ENCODE measurements around the gene ATG7.

The ATG7 gene

GRCh38 chr3:11470031-11470853, 198.0 kb downstream of the ATG7 start:
- Histone ChIP-seq H3K27me3 (replicated peaks; ENCODE audit: insufficient read depth, low read length) (no peaks in the 10 kb centered on the region), H3K4me2 (ENCODE audit: low read depth, low read length) (no peak overlapping the region), H3K4me3 (ENCODE audit: low read length) (no peak overlapping the region), H3K9me2 (replicated peaks; ENCODE audit: insufficient read depth, low read length) (no peaks in the 10 kb centered on the region), H4K20me1 (ENCODE audit: insufficient read depth, low read length) (no peaks in the 10 kb centered on the region), H3K9me3 (replicated peaks; ENCODE audit: insufficient read depth, low read length) (no peaks in the 10 kb centered on the region), H2AFZ (ENCODE audit: low read length) (no peak overlapping the region), H3K4me1 (ENCODE audit: low read length) (no peaks in the 10 kb centered on the region), H3K36me3 (replicated peaks; ENCODE audit: insufficient read depth, low read length) (no peaks in the 10 kb centered on the region), H3K79me2 (ENCODE audit: low read length) (no peaks in the 10 kb centered on the region), H3K9ac (ENCODE audit: low read length) (no peak overlapping the region), H3K27ac (ENCODE audit: low read length) (no peak overlapping the region), H3F3A (ENCODE audit: insufficient read depth, low read length) (no peaks in the 10 kb centered on the region)
- TF ChIP-seq EZH2phosphoT487 (IDR thresholded peaks at IDR 0.05; ENCODE audit: low read length): no peak
- no peak for TF ChIP-seq CTCF (IDR thresholded peaks at IDR 0.05; ENCODE audit: low read length)
- TF ChIP-seq EZH2 (optimal IDR thresholded peaks at IDR 0.05; ENCODE audit: low read depth, low read length): no peak
- no peak for DNase-seq

GRCh38 chr3:11475324-11475723, 203.1 kb downstream of the ATG7 start:
- no peak overlapping the region for H3K9ac ChIP-seq (ENCODE audit: low read length)
- H3K27ac ChIP-seq (ENCODE audit: low read length): no peak overlapping the region
- no peaks in the 10 kb centered on the region for H3K4me1 ChIP-seq (ENCODE audit: low read length)
- TF ChIP-seq EZH2phosphoT487 (IDR thresholded peaks at IDR 0.05; ENCODE audit: low read length): no peak
- no peak for TF ChIP-seq EZH2 (optimal IDR thresholded peaks at IDR 0.05; ENCODE audit: low read depth, low read length)
- TF ChIP-seq CTCF (IDR thresholded peaks at IDR 0.05; ENCODE audit: low read length): no peak
- H3K4me2 ChIP-seq (ENCODE audit: low read depth, low read length): no peak overlapping the region
- H3F3A ChIP-seq (ENCODE audit: insufficient read depth, low read length): no peaks in the 10 kb centered on the region
- H4K20me1 ChIP-seq (ENCODE audit: insufficient read depth, low read length): no peaks in the 10 kb centered on the region
- H3K79me2 ChIP-seq (ENCODE audit: low read length): no peaks in the 10 kb centered on the region
- H2AFZ ChIP-seq (ENCODE audit: low read length): no peak overlapping the region
- H3K9me3 ChIP-seq (replicated peaks; ENCODE audit: insufficient read depth, low read length): no peaks in the 10 kb centered on the region
- DNase-seq: no peak
- H3K36me3 ChIP-seq (replicated peaks; ENCODE audit: insufficient read depth, low read length): no peaks in the 10 kb centered on the region
- H3K9me2 ChIP-seq (replicated peaks; ENCODE audit: insufficient read depth, low read length): no peaks in the 10 kb centered on the region
- no peak overlapping the region for H3K4me3 ChIP-seq (ENCODE audit: low read length)
- H3K27me3 ChIP-seq (replicated peaks; ENCODE audit: insufficient read depth, low read length): no peaks in the 10 kb centered on the region

GRCh38 chr3:11476735-11477144, 204.5 kb downstream of the ATG7 start:
- Histone ChIP-seq H3K79me2 (ENCODE audit: low read length) (no peaks in the 10 kb centered on the region), H3K4me3 (ENCODE audit: low read length) (no peak overlapping the region), H3K27me3 (replicated peaks; ENCODE audit: insufficient read depth, low read length) (no peaks in the 10 kb centered on the region), H3K9me3 (replicated peaks; ENCODE audit: insufficient read depth, low read length) (no peaks in the 10 kb centered on the region), H3K9ac (ENCODE audit: low read length) (no peak overlapping the region), H3F3A (ENCODE audit: insufficient read depth, low read length) (no peaks in the 10 kb centered on the region), H2AFZ (ENCODE audit: low read length) (no peak overlapping the region), H3K9me2 (replicated peaks; ENCODE audit: insufficient read depth, low read length) (no peaks in the 10 kb centered on the region), H4K20me1 (ENCODE audit: insufficient read depth, low read length) (no peaks in the 10 kb centered on the region), H3K36me3 (replicated peaks; ENCODE audit: insufficient read depth, low read length) (no peaks in the 10 kb centered on the region), H3K27ac (ENCODE audit: low read length) (no peak overlapping the region), H3K4me1 (ENCODE audit: low read length) (no peaks in the 10 kb centered on the region), H3K4me2 (ENCODE audit: low read depth, low read length) (no peak overlapping the region)
- no peak for DNase-seq
- TF ChIP-seq EZH2phosphoT487 (IDR thresholded peaks at IDR 0.05; ENCODE audit: low read length) (no peak), CTCF (IDR thresholded peaks at IDR 0.05; ENCODE audit: low read length) (no peak), EZH2 (optimal IDR thresholded peaks at IDR 0.05; ENCODE audit: low read depth, low read length) (no peak)

Data from MM.1S (cell line).